Type B pancreatic cell (in vitro differentiated cells): Measurements from ENCODE around the gene EBLN2. TPM values are rescaled to one million over a fixed set of nuclear protein-coding genes. Genes with fewer than 3 reads are reported as not detected.

Experiments
- DNase-seq: peaks from one replicate; pipeline ENCODE4 v3.0.0; 2021; ENCODE audit warnings: mixed read lengths; ENCODE audit not compliant: unreplicated experiment; ENCODE audit errors: extremely low spot score
- H3K27ac Mint-ChIP-seq: 2 replicates; pipeline ENCODE4 v1.8.0; 2021; ENCODE audit warnings: mild to moderate bottlenecking, mixed read lengths
- H3K27me3 Mint-ChIP-seq: 2 replicates; pipeline ENCODE4 v1.8.0; 2021; ENCODE audit warnings: mixed read lengths
- H3K36me3 Mint-ChIP-seq: 2 replicates; pipeline ENCODE4 v1.8.0; 2021; ENCODE audit warnings: mixed read lengths
- H3K4me1 Mint-ChIP-seq: one replicate; pipeline ENCODE4 v1.8.0; 2021; ENCODE audit warnings: mixed read lengths; ENCODE audit not compliant: unreplicated experiment
- H3K4me3 Mint-ChIP-seq: 2 replicates; pipeline ENCODE4 v1.8.0; 2021; ENCODE audit warnings: mild to moderate bottlenecking, mixed read lengths
- H3K9me3 Mint-ChIP-seq: 2 replicates; pipeline ENCODE4 v1.8.0; 2021; ENCODE audit warnings: mixed read lengths
- CTCF ChIP-seq: fragments of 200-600 bp; sonication (generic); conservative IDR thresholded peaks from 2 replicates; pipeline ENCODE4 v1.5.0; 2021; ENCODE audit warnings: antibody characterized with exemption, mild to moderate bottlenecking
- total RNA-seq: library from RNA; stranded (reverse); gene quantifications from 2 replicates; pipeline ENCODE4 v1.2.1, GENCODE V29; 2021; ENCODE audit warnings: low replicate concordance

The EBLN2 gene
- total RNA-seq, 1 donor from 2014 or later, result 6.4 TPM

- no peak for TF ChIP-seq CTCF
- no peak overlapping the region for H3K27ac Mint-ChIP-seq
- DNase-seq, result no peak
- H3K27me3 Mint-ChIP-seq, result no peaks in the 10 kb centered on the region
- H3K9me3 Mint-ChIP-seq, result peaks cover 4% of the 10 kb centered on the region
- no peak overlapping the region for H3K4me3 Mint-ChIP-seq
- peaks cover 31% of the 10 kb centered on the region for H3K4me1 Mint-ChIP-seq
- peaks cover 14% of the 10 kb centered on the region for H3K36me3 Mint-ChIP-seq
Observed at GRCh38 chr3:73026111-73026759, 35.2 kb upstream of the EBLN2 start.

- DNase-seq, result no peak
- Mint-ChIP-seq H3K9me3 (peaks cover 4% of the 10 kb centered on the region), H3K4me3 (no peak overlapping the region), H3K27ac (no peak overlapping the region), H3K27me3 (no peaks in the 10 kb centered on the region), H3K4me1 (peaks cover 31% of the 10 kb centered on the region), H3K36me3 (peaks cover 14% of the 10 kb centered on the region)
- no peak for TF ChIP-seq CTCF
Observed at GRCh38 chr3:73026760-73027113, 34.7 kb upstream of the EBLN2 start.

- no peaks in the 10 kb centered on the region for H3K27me3 Mint-ChIP-seq
- H3K9me3 Mint-ChIP-seq, result peaks cover 4% of the 10 kb centered on the region
- DNase-seq, result no peak
- TF ChIP-seq CTCF, result no peak
- H3K27ac Mint-ChIP-seq, result peak overlapping the region; percentile 2
- peaks cover 31% of the 10 kb centered on the region for H3K4me1 Mint-ChIP-seq
- H3K36me3 Mint-ChIP-seq, result peaks cover 21% of the 10 kb centered on the region
- no peak overlapping the region for H3K4me3 Mint-ChIP-seq
Observed at GRCh38 chr3:73028803-73029202, 32.7 kb upstream of the EBLN2 start.

- Mint-ChIP-seq H3K27me3 (no peaks in the 10 kb centered on the region), H3K9me3 (peaks cover 4% of the 10 kb centered on the region), H3K4me1 (peaks cover 28% of the 10 kb centered on the region), H3K4me3 (no peak overlapping the region), H3K27ac (peak overlapping the region; percentile 2), H3K36me3 (peaks cover 21% of the 10 kb centered on the region)
- DNase-seq, result no peak
- no peak for TF ChIP-seq CTCF
Observed at GRCh38 chr3:73029321-73029796, 32.1 kb upstream of the EBLN2 start.

- no peak overlapping the region for H3K27ac Mint-ChIP-seq
- H3K9me3 Mint-ChIP-seq, result peaks cover 4% of the 10 kb centered on the region
- DNase-seq, result no peak
- no peak for TF ChIP-seq CTCF
- H3K36me3 Mint-ChIP-seq, result peaks cover 25% of the 10 kb centered on the region
- H3K27me3 Mint-ChIP-seq, result no peaks in the 10 kb centered on the region
- peaks cover 27% of the 10 kb centered on the region for H3K4me1 Mint-ChIP-seq
- no peak overlapping the region for H3K4me3 Mint-ChIP-seq
Observed at GRCh38 chr3:73030073-73030597, 31.3 kb upstream of the EBLN2 start.
